Measurements from ENCODE around the gene TAS2R10.

Gene TAS2R10

GRCh38 chr12:10824957-10825356 is 1.2 kb downstream of the TAS2R10 start:
- no peak overlapping the region for H3K4me3 ChIP-seq (replicated peaks in 1 of 2; ENCODE audit: low read depth in 2 of 2, low read length in 2 of 2)
- no peak for DNase-seq (ENCODE audit: low read depth in 2 of 2)

DNA sequence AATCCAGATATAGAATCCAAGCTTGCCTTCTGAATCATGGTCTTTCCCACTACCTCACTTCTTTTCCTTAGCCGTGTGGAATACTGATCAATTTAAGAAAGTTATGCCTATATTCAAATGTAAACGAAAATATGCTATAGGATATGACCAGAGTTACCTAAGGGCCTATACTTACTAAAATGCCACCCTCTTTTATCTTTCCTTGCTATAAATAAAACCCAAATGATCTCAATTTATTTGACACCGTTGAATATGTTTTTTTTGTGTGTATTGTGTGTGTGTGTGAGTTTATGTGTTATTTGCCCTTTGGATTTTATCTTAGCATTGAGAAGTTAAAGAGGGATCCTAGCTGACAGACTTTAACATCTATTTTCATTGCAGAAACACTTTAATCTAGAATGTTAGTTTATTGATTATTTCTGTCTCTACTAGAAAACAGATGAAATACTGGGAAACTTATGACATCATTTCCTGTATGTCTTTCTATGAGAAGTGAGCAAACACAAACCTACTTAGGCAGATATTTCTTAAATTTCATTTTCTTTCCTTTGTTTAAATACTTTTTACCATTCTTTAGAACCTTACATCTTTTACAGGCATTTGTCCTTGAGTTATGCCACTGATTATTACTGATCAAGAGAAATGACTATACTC is 14.1 kb downstream of the TAS2R10 start:
- TF ChIP-seq, protein P1, sequence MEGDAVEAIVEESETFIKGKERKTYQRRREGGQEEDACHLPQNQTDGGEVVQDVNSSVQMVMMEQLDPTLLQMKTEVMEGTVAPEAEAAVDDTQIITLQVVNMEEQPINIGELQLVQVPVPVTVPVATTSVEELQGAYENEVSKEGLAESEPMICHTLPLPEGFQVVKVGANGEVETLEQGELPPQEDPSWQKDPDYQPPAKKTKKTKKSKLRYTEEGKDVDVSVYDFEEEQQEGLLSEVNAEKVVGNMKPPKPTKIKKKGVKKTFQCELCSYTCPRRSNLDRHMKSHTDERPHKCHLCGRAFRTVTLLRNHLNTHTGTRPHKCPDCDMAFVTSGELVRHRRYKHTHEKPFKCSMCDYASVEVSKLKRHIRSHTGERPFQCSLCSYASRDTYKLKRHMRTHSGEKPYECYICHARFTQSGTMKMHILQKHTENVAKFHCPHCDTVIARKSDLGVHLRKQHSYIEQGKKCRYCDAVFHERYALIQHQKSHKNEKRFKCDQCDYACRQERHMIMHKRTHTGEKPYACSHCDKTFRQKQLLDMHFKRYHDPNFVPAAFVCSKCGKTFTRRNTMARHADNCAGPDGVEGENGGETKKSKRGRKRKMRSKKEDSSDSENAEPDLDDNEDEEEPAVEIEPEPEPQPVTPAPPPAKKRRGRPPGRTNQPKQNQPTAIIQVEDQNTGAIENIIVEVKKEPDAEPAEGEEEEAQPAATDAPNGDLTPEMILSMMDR (IDR thresholded peaks at IDR 0.05; ENCODE audit: low read depth, low read length): no peak
- no peak overlapping the region for H3K4me3 ChIP-seq (replicated peaks in 1 of 2; ENCODE audit: low read depth in 2 of 2, low read length in 2 of 2)
- no peak for DNase-seq (ENCODE audit: low read depth in 2 of 2)

More at GRCh38 chr12:10824957-10825356, 1.2 kb downstream of the TAS2R10 start:
- TF ChIP-seq, protein P1 (IDR thresholded peaks at IDR 0.05; ENCODE audit: low read depth, low read length): no peak

- no peak within 1 kb of the TSS for H3K4me3 ChIP-seq (replicated peaks in 1 of 2; ENCODE audit: low read depth in 2 of 2, low read length in 2 of 2)
- TF ChIP-seq, protein P1 (IDR thresholded peaks at IDR 0.05; ENCODE audit: low read depth, low read length): no peak
- no peak for DNase-seq (ENCODE audit: low read depth in 2 of 2)
These were observed 16.1 kb downstream of the TAS2R10 start, which contains the start of gene TAS2R9 for GRCh38 chr12:10810068-10810467. Gene TAS2R9, minus strand, starts transcription at chr12:10810168. Its CDS starts 93 bp downstream, at chr12:10810075.

DNA sequence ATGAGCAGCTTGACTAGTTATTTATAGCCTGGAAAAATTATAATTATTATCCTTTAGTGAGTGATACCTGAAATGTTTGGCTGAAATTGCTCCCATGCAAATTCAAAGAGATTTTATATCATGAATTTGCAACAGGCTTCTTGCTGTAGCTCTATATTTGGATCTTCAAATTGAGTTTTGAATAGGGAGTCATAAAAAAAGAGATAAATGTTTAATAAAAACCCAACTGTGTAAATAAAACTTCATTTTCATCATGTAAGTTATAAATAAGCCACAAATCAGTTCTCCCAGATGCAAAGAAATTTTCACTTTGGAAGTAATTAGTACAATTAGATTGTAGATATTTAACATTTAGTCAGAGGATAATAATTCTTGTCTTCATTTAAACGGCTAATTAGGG is 19.0 kb downstream of the TAS2R10 start, which contains the start of gene TAS2R8:
TAS2R8 (minus strand) TSS at position 101 of the 400 bp plus-strand sequence. CDS start 306 bp downstream, outside the sequence.
- no peak within 1 kb of the TSS for H3K4me3 ChIP-seq (replicated peaks in 1 of 2; ENCODE audit: low read depth in 2 of 2, low read length in 2 of 2)
- no peak for DNase-seq (ENCODE audit: low read depth in 2 of 2)
- TF ChIP-seq, protein P1 (IDR thresholded peaks at IDR 0.05; ENCODE audit: low read depth, low read length): no peak

- no peak within 1 kb of the TSS for H3K4me3 ChIP-seq (replicated peaks in 1 of 2; ENCODE audit: low read depth in 2 of 2, low read length in 2 of 2)
- TF ChIP-seq, protein P1 (IDR thresholded peaks at IDR 0.05; ENCODE audit: low read depth, low read length): no peak
- DNase-seq (ENCODE audit: low read depth in 2 of 2): no peak
These were observed 23.6 kb downstream of the TAS2R10 start, which contains the start of gene TAS2R7 for GRCh38 chr12:10802587-10802986. Gene TAS2R7, minus strand, starts transcription at chr12:10802627. Its CDS starts 57 bp downstream, at chr12:10802570.

DNA sequence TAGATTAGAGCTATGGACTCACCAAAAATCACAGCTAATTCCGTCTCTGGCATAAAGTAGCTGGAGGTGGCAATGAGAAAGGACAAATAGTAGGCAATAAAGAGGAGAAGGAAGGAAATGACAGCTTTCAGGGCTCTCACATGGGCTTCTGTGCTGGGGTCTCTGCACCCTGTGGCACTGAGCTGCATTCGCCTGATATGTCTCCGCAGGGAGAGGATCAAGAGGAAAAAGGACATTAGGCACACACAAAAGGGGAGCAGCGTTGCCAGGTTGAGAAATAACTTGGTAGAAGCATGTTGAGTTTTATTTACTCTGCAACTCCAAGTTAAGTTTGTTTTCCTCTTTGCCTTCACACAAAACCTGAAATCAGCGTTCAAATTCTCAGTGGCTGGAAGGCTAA is 24.4 kb downstream of the TAS2R10 start:
- TF ChIP-seq, protein P1 (IDR thresholded peaks at IDR 0.05; ENCODE audit: low read depth, low read length): no peak
- no peak overlapping the region for H3K4me3 ChIP-seq (replicated peaks in 1 of 2; ENCODE audit: low read depth in 2 of 2, low read length in 2 of 2)
- DNase-seq (ENCODE audit: low read depth in 2 of 2): no peak

All from cardiac fibroblast (primary cell).